ENCODE measurements around the gene IMMP2L.

IMMP2L gene

GRCh38 chr7:111196655-111197054 lies 365.6 kb downstream of the IMMP2L start:
- no peak for DNase-seq

GRCh38 chr7:111192614-111193413 lies 369.5 kb downstream of the IMMP2L start:
- DNase-seq, result no peak

GRCh38 chr7:111190804-111191203 lies 371.5 kb downstream of the IMMP2L start:
- DNase-seq, result no peak

- no peak for DNase-seq
These were observed 377.3 kb downstream of the IMMP2L start for GRCh38 chr7:111184987-111185386.

GRCh38 chr7:111183321-111183720 lies 379.0 kb downstream of the IMMP2L start:
- DNase-seq, result no peak

GRCh38 chr7:111180338-111180737 lies 382.0 kb downstream of the IMMP2L start:
- DNase-seq, result no peak

GRCh38 chr7:111175908-111176441 lies 386.3 kb downstream of the IMMP2L start:
- no peak for DNase-seq

GRCh38 chr7:111174510-111174909 lies 387.8 kb downstream of the IMMP2L start:
- no peak for DNase-seq

GRCh38 chr7:111173990-111174389 lies 388.3 kb downstream of the IMMP2L start:
- DNase-seq, result no peak

- no peak for DNase-seq
These were observed 388.8 kb downstream of the IMMP2L start for GRCh38 chr7:111173528-111173927.

- DNase-seq, result no peak
These were observed 389.6 kb downstream of the IMMP2L start for GRCh38 chr7:111172564-111173257.

- DNase-seq, result no peak
These were observed 394.1 kb downstream of the IMMP2L start for GRCh38 chr7:111168182-111168581.

- no peak for DNase-seq
These were observed 397.9 kb downstream of the IMMP2L start for GRCh38 chr7:111164442-111164841.

GRCh38 chr7:111162692-111163091 lies 399.6 kb downstream of the IMMP2L start:
- DNase-seq, result no peak

GRCh38 chr7:111160297-111160696 lies 402.0 kb downstream of the IMMP2L start:
- no peak for DNase-seq

GRCh38 chr7:111159426-111159825 lies 402.9 kb downstream of the IMMP2L start:
- DNase-seq, result no peak

GRCh38 chr7:111150709-111151108 lies 411.6 kb downstream of the IMMP2L start:
- no peak for DNase-seq

- no peak for DNase-seq
These were observed 414.4 kb downstream of the IMMP2L start for GRCh38 chr7:111147708-111148533.

GRCh38 chr7:111146136-111146535 lies 416.2 kb downstream of the IMMP2L start:
- no peak for DNase-seq

GRCh38 chr7:111145472-111145871 lies 416.8 kb downstream of the IMMP2L start:
- DNase-seq, result no peak

GRCh38 chr7:111140091-111140865 lies 422.0 kb downstream of the IMMP2L start:
- DNase-seq, result no peak

GRCh38 chr7:111138586-111138985 lies 423.7 kb downstream of the IMMP2L start:
- no peak for DNase-seq

Data from bone marrow (tissue), 2 donors.